NCI-H1417 treated with DMSO at 0.1 percent for 48 hours (cell line): ENCODE measurements around the gene PRKCA.

ENCODE experiments used
- DNase-seq: peaks from one replicate; lab custom pipeline; 2025; lab: John Stamatoyannopoulos, UW

Gene PRKCA

DNA sequence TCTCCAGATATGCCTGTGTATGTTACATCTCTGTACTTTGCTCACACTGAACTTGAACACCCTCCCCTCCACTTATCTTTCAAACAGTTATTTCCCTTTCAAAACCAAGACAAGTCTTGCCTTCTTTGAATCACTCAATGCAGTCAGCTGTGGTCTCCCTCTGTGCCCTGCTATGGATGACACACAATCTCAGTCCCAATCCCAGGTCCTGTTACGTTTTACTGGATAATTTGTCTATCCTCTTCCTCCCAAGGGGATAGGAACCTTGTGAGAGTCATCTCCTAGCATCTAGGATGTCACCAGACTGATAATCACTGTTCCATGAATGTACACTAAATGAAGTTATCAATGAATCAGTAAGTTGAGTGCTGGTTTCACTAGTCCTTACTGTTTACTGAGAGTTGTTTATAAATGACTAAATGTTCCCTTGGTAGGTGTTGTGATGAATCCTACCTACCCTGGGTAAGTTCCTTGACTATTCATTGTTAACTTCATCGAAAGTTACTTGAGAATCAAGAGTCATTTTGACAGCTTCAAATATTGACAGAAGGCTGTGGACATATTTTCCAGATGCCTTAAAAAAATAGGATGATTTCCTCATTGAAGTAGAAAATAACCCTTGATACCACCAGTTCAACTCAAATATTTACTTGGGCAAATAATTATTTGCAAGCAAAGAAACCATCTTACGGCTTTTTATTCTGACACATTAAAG, 244.9 kb downstream of the PRKCA start:
- DNase-seq, result no peak

DNA sequence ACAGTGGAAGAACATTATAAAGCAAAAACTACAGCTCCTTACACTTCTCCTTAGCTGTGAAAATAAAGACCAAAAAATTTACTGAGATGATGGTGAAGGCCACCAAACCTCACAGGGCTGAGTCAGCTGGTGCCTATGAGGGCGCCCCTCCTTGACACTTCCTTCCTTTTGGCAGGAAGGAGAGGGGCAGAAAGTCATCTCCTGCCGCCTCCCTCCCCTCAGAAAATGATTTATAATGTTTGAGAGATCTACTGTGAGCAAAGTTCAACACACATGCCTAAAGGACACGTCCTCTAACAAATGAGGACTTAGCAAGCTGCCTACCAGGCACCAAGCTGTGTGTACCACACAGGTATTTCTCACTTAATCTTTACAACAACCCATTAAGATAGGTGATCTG, 245.7 kb downstream of the PRKCA start:
- no peak for DNase-seq

DNA sequence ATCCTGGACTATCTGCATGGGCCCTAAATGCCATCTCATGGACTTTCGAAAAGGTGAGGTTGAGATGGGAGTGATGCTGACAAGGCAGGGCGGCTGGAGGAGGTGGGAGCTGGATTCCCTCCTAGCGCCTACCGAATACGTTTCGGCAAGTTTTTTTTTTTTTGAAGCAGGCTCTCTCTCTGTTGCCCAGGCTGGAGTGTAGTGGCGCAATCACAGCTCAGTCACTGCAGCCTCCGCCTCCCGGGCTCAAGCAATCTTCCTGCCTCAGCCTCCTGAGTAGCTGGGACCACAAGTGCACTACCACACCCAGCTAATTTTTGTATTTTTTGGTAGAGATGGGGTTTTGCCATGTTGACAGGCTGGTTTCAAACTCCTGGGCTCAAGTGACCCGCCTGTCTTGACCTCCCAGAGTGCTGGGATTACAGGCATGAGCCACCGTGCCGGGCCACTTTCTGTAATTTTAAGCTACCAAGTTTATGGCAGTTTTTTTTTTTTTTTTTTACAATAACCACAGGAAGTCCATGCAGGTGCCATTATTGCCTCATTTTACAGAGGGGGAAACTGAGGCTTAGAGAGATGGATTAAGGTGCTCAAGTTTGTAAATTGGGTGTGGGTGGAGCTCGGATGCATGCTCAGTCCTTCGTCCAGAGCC, 246.4 kb downstream of the PRKCA start:
- DNase-seq, result no peak

- no peak for DNase-seq
Observed at GRCh38 chr17:66549311-66549704, 246.9 kb downstream of the PRKCA start.

- no peak for DNase-seq
Observed at GRCh38 chr17:66549731-66550207, 247.4 kb downstream of the PRKCA start.

- DNase-seq, result no peak
Observed at GRCh38 chr17:66551839-66552238, 249.4 kb downstream of the PRKCA start.

DNA sequence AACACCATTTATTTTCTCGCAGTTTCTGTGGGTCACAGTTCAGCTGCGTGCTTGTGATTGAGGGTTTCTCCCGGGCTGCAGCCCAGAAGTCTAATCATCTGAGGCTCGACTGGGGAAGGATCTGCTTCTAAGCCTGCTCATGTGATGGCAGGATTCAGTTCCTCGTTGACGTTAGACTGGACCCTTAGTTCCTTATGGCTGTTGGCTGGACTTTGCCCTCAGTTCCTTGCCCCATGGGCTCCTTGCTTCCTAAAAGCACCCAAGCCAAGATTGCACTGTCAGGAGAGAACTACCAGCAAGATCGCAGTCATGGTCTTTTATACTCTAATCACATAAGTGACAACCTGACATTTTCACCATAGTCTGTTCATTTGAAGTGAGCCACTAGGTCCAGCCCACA, 250.0 kb downstream of the PRKCA start:
- no peak for DNase-seq

DNA sequence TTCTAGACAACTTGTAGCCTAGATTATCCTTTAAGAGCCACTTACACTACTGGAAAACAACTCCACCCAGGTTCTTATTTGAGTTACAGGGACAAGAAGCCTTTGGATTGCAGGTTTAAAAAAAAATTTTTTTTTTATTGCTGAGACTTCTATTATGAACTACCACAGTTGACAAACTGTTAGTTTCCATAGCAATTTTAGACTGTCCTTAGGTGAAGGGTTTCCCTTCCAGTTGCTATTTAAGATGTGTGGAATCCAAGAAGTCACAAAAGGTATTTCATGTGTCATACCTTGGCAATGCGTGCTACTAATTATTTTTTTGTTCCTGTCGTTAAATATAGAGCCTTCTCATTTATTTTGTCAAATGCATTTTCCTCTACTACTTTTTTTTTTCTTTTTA, 253.2 kb downstream of the PRKCA start:
- no peak for DNase-seq

DNA sequence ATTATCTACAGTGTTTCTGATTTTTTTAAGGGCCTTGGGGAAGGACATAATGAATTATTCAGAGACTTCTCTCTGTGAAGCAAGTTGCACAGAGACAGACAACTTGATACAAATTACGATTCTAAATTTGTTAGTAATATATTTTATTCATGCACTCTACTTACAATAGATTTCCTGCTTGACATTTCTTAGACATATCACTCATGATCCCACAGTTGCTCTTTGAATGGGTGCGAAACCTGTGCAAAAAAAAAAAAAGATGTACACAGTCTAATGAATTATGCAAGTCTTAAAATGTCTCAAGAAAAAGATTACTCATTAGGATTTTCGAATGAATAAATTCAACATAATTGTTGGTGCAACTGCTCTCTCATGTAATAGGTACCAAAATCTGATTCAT, 254.8 kb downstream of the PRKCA start:
- DNase-seq, result no peak

DNA sequence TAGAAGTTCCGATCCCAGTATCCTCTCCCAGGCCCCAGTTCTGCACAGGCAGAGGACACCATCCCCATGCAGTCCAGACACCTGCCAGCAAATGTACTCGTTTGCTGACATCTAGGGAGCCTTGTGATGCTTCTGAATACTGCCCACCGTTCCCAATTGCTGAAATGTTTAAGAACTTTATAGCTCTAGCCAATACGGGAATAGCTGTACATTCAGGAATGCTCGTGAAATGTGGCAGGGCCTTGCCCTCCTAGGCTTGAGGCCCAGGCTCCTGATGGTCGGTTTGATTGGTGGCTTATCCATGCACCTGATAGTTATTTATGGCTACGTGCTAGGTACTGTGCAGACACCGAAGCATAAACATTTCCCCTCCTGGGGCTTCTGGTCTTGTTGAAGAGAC, 255.5 kb downstream of the PRKCA start:
- DNase-seq, result no peak

- no peak for DNase-seq
Observed at GRCh38 chr17:66560691-66561090, 258.3 kb downstream of the PRKCA start.

- DNase-seq, result no peak
Observed at GRCh38 chr17:66562119-66562518, 259.7 kb downstream of the PRKCA start.

- DNase-seq, result no peak
Observed at GRCh38 chr17:66564992-66565465, 262.6 kb downstream of the PRKCA start.

GRCh38 chr17:66567234-66568170, 265.1 kb downstream of the PRKCA start:
- DNase-seq, result no peak

DNA sequence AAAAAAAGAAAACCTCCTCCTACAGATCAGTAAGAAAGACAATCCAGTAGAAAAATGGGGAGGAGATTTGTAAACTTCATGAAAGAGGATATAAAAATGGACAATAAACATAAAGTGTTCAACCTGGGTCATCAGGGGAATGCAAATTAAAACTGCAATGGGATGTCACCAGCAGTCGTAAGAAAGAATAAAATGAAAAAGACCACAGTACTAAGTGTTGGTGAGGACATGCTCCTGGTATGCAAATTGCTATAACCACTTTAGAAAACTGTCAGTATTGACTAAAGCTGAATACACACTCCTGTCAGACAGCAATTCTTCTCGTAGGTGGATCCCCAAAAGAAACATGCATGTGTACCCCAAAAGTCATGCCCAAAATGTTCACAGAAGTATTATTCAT, 267.2 kb downstream of the PRKCA start:
- DNase-seq, result no peak

- DNase-seq, result no peak
Observed at GRCh38 chr17:66570447-66571195, 268.2 kb downstream of the PRKCA start.

GRCh38 chr17:66571745-66572144, 269.3 kb downstream of the PRKCA start:
- DNase-seq, result no peak

- DNase-seq, result no peak
Observed at GRCh38 chr17:66573078-66573477, 270.7 kb downstream of the PRKCA start.

DNA sequence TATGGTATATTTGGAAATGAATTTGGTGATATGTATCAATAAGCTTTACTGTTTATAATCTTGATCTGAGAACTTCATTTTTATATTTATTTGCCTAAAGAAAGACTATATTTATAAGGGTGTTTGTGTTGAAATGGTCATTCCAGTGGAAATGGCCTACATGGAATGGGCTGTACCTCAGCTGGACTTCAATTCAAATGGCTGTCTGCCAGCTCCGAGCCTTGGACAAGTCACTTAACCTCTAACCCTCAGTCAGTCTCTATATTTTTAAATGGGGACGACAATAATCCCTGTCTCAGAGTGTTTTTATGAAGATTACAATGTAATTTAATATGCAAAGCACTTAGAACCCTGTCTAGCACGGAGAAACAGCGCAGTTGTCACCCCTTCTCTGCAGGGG, 271.7 kb downstream of the PRKCA start:
- DNase-seq, result no peak

DNA sequence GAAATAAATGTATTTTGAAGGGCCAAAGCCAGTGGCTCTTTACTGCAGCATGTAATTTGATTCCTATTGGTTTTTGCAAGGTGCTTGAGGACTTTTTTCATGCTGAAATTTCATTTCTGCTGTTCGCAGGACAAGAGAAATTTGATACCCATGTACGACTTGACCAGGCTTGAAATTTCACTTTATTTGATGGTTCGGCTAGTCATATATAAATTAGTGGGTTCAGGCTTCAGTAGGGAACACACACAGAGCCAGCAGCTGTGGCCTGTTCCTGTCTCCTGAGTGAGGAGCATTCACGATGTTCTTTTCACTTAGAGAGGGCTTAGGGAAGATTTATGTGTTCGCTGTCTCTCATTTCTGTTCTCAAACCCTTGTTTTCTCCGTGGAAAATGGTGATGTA, 274.1 kb downstream of the PRKCA start:
- DNase-seq, result no peak

DNA sequence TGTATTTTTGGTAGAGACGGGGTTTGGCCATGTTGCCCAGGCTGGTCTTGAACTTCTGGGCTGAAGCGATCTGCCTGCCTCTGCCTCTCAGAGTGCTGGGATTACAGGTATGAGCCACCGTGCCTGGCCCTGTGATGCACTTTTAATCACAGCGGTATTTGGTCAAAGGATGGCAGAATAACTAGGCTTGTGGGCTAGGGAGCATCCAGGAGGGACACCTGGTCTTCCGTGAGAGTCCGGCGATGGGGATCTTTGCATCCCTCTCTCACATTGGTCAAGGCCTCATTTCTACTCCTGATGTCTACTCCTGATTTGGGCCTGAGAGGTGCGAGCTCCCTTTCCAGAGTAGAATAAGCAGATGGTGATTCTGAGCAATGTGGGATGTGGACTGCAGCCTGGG, 274.6 kb downstream of the PRKCA start:
- DNase-seq, result no peak
